Lower leg skin (tissue), 3 donors: ENCODE data around the gene KIF17.

ENCODE experiments used
- CTCF ChIP-seq, 3 donors: fragments of 450-650 bp; IDR thresholded peaks; one replicate each; pipeline ENCODE4 v1.5.1; 2016; ENCODE audit warnings: antibody characterized with exemption in 3 of 3, mild to moderate bottlenecking in 3 of 3, moderate library complexity in 2 of 3
- POLR2A ChIP-seq, 2 donors: fragments of 450-650 bp; IDR thresholded peaks; one replicate each; pipeline ENCODE4 v1.6.1; 2016 to 2017; ENCODE audit warnings: antibody characterized with exemption in 2 of 2, mild to moderate bottlenecking in 1 of 2, moderate library complexity in 1 of 2

- no peak for TF ChIP-seq CTCF (IDR thresholded peaks at IDR 0.05)
- no peak for TF ChIP-seq POLR2A (IDR thresholded peaks at IDR 0.05)
These were observed 9.3 kb upstream of the KIF17 start for GRCh38 chr1:20726932-20727745.
